ENCODE data around the gene TRIO.

TRIO gene

DNA sequence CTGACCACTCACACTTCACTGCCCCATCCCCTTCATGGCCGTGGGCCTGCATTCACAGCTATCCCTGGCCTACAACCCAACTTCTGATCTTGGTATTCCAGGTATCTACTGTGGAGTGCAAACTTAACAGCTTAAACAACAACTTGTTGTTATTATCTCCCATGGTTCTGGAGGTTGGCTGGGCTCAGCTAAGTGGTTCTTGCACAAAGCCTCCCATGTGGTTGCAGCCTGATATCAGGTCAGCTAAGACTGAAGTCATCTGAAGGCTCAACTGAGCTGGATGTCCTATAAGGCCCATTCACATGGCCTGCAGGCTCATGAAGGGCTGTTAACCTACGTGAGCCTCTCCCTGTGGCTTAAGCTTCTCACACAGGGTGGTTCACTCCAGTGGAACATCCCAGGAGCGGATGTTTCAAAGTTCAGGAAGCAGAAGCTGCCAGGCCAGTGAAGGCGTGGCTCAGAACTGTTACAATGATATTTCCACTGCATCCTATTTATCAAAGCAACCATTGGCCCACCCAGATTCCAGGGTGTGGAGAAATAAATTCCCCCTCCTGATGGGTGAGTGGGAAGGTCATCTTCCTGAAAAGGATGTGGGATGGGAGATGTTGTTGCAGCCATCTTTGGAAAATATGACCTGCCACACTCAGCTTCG lies 30.0 kb upstream of the TRIO start:
- no peaks in the 10 kb centered on the region for H3K36me3 Mint-ChIP-seq
- no peak overlapping the region for H3K27ac Mint-ChIP-seq
- no peak for DNase-seq (ENCODE audit: low spot score in 2 of 2)
- peaks cover 8% of the 10 kb centered on the region for H3K4me1 Mint-ChIP-seq
- no peak overlapping the region for H3K4me3 Mint-ChIP-seq
- no peak for ATAC-seq (ENCODE audit: low read depth)
- no peaks in the 10 kb centered on the region for H3K9me3 Mint-ChIP-seq
- peaks cover 4% of the 10 kb centered on the region for H3K27me3 Mint-ChIP-seq

DNA sequence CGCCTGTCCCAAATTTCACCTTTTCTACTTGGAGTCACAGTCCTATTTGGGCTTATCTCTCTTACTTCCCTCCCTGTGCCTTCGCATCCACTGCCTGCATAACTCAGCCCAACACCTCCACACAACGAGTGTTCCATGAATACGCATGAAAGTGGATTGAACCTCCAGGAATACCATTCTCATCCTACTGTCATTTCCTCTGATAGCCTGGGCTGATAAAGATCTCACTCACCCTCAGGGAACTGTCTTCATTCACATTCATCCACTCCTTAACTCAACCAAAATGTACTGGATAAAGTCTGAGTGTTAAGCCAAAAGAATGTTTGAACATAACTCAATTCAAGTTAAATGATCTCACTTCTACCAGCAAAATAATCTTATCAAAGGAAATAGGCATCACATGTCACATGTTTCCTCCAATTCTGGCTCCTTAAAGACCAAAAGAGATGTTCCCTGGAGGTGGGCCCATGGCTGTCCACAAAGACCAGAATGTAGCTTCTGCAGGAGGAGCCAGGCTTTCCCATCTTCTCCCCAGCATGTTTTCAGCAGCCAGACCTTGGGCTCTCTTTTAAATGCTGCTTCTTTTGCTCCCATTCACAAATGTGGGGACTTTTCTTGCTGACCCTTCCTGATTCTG lies 28.4 kb upstream of the TRIO start:
- DNase-seq (ENCODE audit: low spot score in 2 of 2), result no peak

DNA sequence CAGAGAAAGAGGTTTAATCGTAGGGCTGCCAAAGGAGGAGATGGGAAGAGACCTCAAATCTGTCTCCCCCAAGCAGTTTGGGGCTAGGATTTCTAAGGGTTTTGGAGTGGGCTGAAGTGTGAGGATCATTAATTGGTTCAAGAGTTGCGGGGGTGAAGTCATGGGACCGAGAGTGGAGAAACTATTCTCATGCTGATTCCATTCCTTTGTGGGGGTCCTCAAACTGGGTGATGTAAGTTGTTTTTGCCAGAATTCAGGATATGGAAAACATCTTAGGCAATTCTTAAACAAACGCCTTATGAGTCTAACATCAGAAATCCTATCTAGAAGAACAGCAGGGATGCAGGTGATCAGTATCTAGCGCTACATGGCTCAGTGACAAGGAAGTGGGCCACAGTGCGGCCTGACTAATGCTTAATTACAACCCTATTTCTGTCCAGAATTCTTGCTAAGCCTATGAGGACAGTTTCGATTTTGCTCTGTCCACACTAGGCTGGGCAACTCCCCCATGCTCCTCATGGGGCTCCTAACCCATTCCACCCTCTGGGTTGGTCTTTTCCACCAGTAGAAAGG lies 27.7 kb upstream of the TRIO start:
- no peak overlapping the region for H3K4me3 Mint-ChIP-seq

More for the DNA sequence above, 28.4 kb upstream of the TRIO start:
- H3K27ac Mint-ChIP-seq, result no peak overlapping the region
- no peaks in the 10 kb centered on the region for H3K36me3 Mint-ChIP-seq
- no peaks in the 10 kb centered on the region for H3K9me3 Mint-ChIP-seq
- H3K27me3 Mint-ChIP-seq, result peaks cover 2% of the 10 kb centered on the region
- no peaks in the 10 kb centered on the region for H3K4me1 Mint-ChIP-seq
- ATAC-seq (ENCODE audit: low read depth), result no peak
- H3K4me3 Mint-ChIP-seq, result no peak overlapping the region

DNA sequence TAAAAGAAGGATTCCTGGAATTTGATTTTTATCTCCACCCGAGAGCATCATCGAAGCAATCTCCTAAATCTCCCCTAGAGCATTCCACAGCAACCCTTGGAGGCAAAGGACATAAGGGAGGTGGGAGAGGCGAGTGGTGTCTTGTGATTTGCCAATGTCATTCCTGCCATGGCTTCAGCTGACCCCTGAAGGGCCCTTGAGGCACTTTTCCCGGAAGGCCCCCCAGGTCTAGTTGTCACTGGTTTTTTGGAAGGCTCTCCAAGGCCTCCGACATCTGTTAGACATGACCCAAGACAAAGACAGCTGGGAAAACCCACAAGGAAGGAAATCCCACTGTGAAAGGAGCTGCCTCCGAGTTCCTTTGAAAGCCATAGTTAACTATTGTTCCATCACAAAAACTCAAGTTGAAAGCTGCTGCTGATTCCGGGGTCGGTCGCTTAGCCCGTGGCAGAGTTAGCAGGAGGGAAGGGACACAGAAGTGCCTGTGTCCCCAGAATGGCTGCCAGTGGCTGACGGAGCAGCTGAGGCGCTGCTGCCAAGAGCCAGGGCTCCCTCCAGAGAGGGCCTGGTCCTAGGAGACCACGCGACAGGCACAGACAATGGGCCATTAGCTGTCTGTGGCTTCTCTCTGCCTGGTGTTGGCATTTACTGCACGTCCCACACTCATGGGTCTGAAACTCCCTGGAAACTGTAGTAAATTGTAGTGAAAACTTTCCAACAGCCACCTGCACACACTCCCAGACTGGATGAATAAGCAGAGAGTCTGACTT lies 24.4 kb upstream of the TRIO start:
- Mint-ChIP-seq H3K27me3 (peaks cover 4% of the 10 kb centered on the region), H3K9me3 (no peaks in the 10 kb centered on the region), H3K4me1 (no peaks in the 10 kb centered on the region), H3K4me3 (no peak overlapping the region), H3K36me3 (no peaks in the 10 kb centered on the region), H3K27ac (no peak overlapping the region)
- ATAC-seq (ENCODE audit: low read depth), result no peak
- no peak for DNase-seq (ENCODE audit: low spot score in 2 of 2)

More for the DNA sequence above, 27.7 kb upstream of the TRIO start:
- ATAC-seq (ENCODE audit: low read depth) (no peak), DNase-seq (ENCODE audit: low spot score in 2 of 2) (no peak)
- Mint-ChIP-seq H3K9me3 (no peaks in the 10 kb centered on the region), H3K27me3 (peaks cover 2% of the 10 kb centered on the region), H3K27ac (no peak overlapping the region), H3K36me3 (no peaks in the 10 kb centered on the region), H3K4me1 (no peaks in the 10 kb centered on the region)

DNA sequence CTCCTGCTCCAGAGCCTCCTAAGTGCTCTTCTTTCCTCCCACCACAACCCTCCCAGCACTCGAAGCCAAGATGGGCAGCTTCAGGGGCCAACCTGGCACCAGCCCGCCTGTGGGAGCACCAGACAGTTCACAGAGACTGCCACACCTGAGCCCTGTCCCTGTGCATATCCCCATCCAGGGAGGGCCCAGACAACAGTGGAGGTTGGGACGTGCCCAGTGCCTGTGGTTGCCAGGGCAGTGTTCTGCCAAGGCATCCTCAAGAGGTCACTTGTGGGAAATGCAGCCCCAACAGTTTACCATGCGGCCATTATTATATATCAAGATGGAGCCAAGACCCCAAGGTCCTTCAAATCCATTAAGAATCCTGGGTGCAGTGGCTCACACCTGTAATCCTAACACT lies 23.0 kb upstream of the TRIO start:
- ATAC-seq (ENCODE audit: low read depth) (no peak), DNase-seq (ENCODE audit: low spot score in 2 of 2) (no peak)
- no peak overlapping the region for H3K4me3 Mint-ChIP-seq
- H3K4me1 Mint-ChIP-seq, result no peaks in the 10 kb centered on the region
- H3K27me3 Mint-ChIP-seq, result peaks cover 2% of the 10 kb centered on the region
- no peaks in the 10 kb centered on the region for H3K9me3 Mint-ChIP-seq
- no peak overlapping the region for H3K27ac Mint-ChIP-seq
- H3K36me3 Mint-ChIP-seq, result no peaks in the 10 kb centered on the region

DNA sequence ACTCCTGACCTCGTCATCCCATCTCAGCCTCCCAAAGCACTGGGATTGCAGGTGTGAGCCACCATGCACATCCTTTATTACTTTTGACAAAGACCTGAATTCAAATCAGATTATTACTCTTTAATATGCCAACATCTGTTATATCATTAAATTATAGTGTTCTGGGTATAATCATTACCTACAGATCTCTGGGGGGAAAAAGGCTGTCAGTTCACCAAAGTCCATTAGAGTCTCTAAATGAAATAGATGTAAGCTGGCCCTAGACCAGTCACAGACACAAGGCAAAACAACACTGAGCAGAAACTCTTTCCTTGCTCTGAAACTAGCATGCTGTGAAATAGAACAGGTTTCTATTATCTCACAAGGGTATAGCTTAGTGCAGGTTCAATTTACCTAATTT lies 21.6 kb upstream of the TRIO start:
- Mint-ChIP-seq H3K9me3 (no peaks in the 10 kb centered on the region), H3K27ac (no peak overlapping the region), H3K36me3 (no peaks in the 10 kb centered on the region), H3K27me3 (peaks cover 2% of the 10 kb centered on the region), H3K4me3 (no peak overlapping the region), H3K4me1 (no peaks in the 10 kb centered on the region)
- DNase-seq (ENCODE audit: low spot score in 2 of 2), result no peak
- no peak for ATAC-seq (ENCODE audit: low read depth)

DNA sequence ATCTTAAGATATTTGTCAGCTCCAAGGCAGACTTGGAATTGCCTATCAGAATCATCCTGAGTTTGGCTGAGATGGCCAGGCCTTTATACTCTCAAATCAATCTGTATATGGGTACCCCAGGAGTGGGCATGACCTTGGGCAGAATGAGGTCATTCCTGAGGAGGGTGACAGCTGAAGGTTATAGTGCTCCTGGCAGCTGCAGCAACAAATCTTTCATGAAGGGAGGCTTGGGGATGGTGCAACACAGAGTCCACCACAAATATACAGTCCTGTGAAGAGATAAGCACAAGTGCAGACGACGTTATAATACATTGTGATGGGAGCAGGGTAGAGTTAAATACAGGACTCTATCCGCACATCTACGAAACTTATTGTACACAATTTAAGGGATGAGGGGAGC lies 21.1 kb upstream of the TRIO start:
- H3K4me3 Mint-ChIP-seq, result no peak overlapping the region
- no peak for ATAC-seq (ENCODE audit: low read depth)
- no peak for DNase-seq (ENCODE audit: low spot score in 2 of 2)
- H3K36me3 Mint-ChIP-seq, result no peaks in the 10 kb centered on the region
- H3K27ac Mint-ChIP-seq, result no peak overlapping the region
- H3K4me1 Mint-ChIP-seq, result no peaks in the 10 kb centered on the region
- peaks cover 2% of the 10 kb centered on the region for H3K27me3 Mint-ChIP-seq
- no peaks in the 10 kb centered on the region for H3K9me3 Mint-ChIP-seq

DNA sequence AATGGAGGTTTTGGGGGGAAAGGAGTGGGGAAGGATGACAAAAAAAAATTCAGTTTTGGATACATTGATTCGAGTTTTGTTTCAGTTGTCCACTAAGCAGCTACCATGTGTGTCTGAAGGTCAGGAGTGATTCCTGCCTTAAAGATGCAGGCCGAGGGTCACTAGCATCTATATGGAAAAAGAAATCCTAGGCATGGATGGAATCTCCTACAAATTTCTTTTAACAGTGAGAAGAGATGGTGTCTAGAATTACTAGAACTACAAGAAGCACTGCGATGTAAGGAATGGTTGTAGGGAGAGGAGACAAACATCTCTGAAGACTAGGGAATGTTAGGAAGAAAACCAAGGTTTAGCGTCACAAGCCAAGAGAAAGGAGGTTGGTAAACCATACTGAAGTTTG lies 19.6 kb upstream of the TRIO start:
- ATAC-seq (ENCODE audit: low read depth), result no peak

DNA sequence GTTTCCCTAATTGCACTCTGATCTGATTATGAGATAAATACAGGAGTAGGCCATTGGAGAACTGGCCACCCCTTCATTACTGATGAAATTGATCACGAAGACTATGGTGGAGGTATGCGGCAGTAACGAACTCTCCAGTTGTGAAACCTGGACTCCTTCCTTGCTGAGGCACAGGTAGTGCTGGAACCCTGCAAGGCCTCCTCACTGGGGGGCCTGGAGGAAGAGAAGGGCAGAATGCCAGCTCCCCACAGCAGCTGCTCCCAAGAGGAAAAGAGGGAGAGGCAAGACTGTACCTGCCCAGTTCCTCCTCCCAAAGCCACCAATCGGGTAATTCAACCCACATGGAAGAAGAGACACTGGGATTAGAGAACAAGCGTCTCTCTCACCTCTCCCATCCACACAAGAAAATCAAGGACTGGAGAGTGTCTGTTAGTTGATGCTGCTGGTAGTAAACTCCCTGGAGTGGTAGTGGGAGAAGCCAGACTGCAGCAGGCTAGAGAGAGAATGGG lies 19.1 kb upstream of the TRIO start:
- Mint-ChIP-seq H3K27ac (no peak overlapping the region), H3K4me3 (no peak overlapping the region), H3K27me3 (peaks cover 2% of the 10 kb centered on the region), H3K36me3 (no peaks in the 10 kb centered on the region), H3K9me3 (no peaks in the 10 kb centered on the region), H3K4me1 (peaks cover 4% of the 10 kb centered on the region)
- ATAC-seq (ENCODE audit: low read depth), result no peak
- DNase-seq (ENCODE audit: low spot score in 2 of 2), result no peak

More for the DNA sequence above, 19.6 kb upstream of the TRIO start:
- no peaks in the 10 kb centered on the region for H3K36me3 Mint-ChIP-seq
- H3K27ac Mint-ChIP-seq, result no peak overlapping the region
- no peak for DNase-seq (ENCODE audit: low spot score in 2 of 2)
- peaks cover 2% of the 10 kb centered on the region for H3K27me3 Mint-ChIP-seq
- no peaks in the 10 kb centered on the region for H3K9me3 Mint-ChIP-seq
- no peaks in the 10 kb centered on the region for H3K4me1 Mint-ChIP-seq
- H3K4me3 Mint-ChIP-seq, result no peak overlapping the region

DNA sequence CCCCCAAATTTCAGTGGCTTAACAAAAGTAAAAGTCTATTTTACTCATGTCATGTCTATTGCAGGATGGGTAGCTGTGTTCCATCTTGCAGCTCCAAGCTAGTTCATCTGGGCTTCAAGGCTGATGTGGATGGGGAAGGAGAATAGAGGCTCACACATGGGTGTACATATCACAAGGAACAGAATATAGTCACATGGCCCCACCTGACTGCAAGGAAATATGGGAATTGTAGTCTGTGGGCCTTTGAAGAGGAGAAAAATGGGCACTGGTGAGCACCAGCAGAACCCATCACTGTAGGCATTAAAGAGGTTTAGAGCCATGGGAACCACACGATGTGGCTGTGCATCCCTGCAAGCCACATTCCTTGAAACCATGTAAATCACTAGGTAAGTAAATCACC lies 17.9 kb upstream of the TRIO start:
- no peak for DNase-seq (ENCODE audit: low spot score in 2 of 2)
- no peak for ATAC-seq (ENCODE audit: low read depth)
- no peaks in the 10 kb centered on the region for H3K9me3 Mint-ChIP-seq
- H3K4me3 Mint-ChIP-seq, result no peak overlapping the region
- H3K27me3 Mint-ChIP-seq, result peaks cover 2% of the 10 kb centered on the region
- H3K4me1 Mint-ChIP-seq, result peaks cover 4% of the 10 kb centered on the region
- no peak overlapping the region for H3K27ac Mint-ChIP-seq
- H3K36me3 Mint-ChIP-seq, result no peaks in the 10 kb centered on the region

DNA sequence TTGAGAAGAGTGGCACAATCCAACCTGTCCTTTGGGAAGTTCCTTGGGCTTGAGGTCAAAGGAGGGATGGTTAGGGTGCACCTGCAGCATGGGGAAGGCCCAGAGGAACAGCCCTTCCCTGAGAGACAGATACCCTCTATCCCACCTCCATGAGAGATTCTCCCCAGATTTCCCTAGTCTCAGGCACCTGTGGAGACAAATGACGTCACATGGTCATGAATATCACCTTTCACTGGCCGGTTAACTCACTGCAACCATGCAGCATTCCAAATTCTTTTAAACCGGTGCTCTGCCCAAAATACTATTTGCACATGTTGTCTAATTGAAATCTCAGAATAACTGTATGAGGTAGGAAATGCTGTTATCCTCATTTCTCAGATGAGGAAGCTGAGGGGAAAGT lies 15.6 kb upstream of the TRIO start:
- Mint-ChIP-seq H3K27ac (no peak overlapping the region), H3K9me3 (no peaks in the 10 kb centered on the region), H3K36me3 (no peaks in the 10 kb centered on the region), H3K27me3 (peaks cover 4% of the 10 kb centered on the region), H3K4me3 (no peak overlapping the region), H3K4me1 (peaks cover 4% of the 10 kb centered on the region)
- ATAC-seq (ENCODE audit: low read depth) (no peak), DNase-seq (ENCODE audit: low spot score in 2 of 2) (no peak)

DNA sequence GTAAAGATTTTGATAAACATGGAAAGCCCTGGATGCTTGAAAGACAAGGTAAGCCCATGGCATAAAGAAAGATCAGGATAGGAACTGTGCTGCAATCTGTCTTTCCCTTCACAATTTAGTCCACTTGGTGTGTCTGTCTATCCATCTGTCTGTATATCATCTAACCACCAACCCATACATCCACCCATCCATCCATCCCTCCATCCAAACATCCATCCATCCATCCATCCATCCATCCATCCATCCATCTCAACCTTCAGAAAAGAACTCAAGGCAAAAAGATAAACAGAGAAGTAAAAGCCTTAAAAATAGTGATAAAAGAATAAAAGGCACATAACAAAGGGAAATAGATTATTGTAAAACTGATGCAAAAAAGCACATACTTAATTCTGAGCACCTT lies 15.1 kb upstream of the TRIO start:
- peaks cover 4% of the 10 kb centered on the region for H3K4me1 Mint-ChIP-seq
- no peaks in the 10 kb centered on the region for H3K36me3 Mint-ChIP-seq
- ATAC-seq (ENCODE audit: low read depth), result no peak
- H3K9me3 Mint-ChIP-seq, result no peaks in the 10 kb centered on the region
- H3K4me3 Mint-ChIP-seq, result no peak overlapping the region
- peaks cover 4% of the 10 kb centered on the region for H3K27me3 Mint-ChIP-seq
- DNase-seq (ENCODE audit: low spot score in 2 of 2), result no peak
- no peak overlapping the region for H3K27ac Mint-ChIP-seq

DNA sequence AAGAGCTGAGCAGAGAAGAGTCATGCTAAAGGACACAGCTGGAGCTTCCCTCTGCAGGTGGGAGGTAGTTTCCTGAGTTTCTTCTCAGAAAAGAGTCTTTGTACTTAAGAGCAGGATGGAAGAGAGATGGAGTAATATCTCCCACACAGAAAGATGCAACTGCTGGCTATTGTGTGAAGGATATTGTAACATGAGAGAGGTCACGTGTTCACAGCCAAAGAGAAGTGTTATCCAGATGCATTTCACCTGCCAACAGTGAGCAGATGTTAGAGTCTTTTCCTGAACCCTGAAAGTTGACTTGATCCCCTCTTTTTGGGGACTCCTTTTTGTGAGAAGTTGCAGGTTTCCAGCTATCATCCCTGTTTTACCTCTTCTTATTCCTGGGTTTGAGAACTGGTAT lies 14.0 kb upstream of the TRIO start:
- Mint-ChIP-seq H3K4me3 (no peak overlapping the region), H3K36me3 (no peaks in the 10 kb centered on the region), H3K4me1 (peaks cover 4% of the 10 kb centered on the region), H3K27me3 (peaks cover 4% of the 10 kb centered on the region), H3K27ac (no peak overlapping the region), H3K9me3 (no peaks in the 10 kb centered on the region)
- ATAC-seq (ENCODE audit: low read depth) (no peak), DNase-seq (ENCODE audit: low spot score in 2 of 2) (no peak)

DNA sequence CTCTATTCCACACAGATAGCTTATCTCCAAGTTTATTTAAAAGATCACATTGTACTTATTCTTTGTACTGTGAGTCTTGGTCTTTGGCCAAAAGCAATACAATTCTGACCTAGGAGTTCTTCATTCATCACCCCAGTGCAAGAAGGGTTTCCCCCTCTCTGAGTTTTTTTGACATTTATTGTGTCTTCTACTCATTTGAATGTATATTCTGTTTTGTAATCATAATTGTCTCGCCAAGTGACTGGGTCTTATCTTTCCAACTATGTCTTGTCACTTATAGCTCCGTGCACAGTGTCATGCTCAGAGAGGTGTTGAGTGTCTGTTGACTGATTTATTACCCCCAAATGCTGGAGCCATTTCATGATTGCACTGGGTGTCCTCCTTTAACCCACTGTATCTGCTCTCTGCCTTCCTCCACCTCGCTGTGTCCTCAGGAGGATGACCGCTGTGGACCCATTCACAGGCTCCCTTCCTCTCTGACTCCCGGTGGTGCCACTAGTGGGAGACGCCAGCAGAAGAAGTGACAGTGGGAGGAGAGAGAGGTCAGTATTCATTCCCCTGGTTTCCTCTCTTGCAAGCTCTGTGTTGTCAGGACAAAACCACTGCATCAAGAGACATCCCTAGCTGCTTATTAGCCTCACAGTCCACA lies 11.2 kb upstream of the TRIO start:
- H3K4me1 Mint-ChIP-seq, result peaks cover 4% of the 10 kb centered on the region
- no peak for ATAC-seq (ENCODE audit: low read depth)
- H3K36me3 Mint-ChIP-seq, result no peaks in the 10 kb centered on the region
- peaks cover 4% of the 10 kb centered on the region for H3K9me3 Mint-ChIP-seq
- H3K27me3 Mint-ChIP-seq, result peaks cover 5% of the 10 kb centered on the region
- H3K4me3 Mint-ChIP-seq, result no peak overlapping the region
- no peak for DNase-seq (ENCODE audit: low spot score in 2 of 2)
- H3K27ac Mint-ChIP-seq, result no peak overlapping the region

Data from memory B cell (primary cell).